GM12892 (cell line): ENCODE data around the gene SRR.

ENCODE experiments used
- POLR2A ChIP-seq: IDR thresholded peaks from 2 replicates; pipeline ENCODE4 v1.6.1; 2011; ENCODE audit warnings: low read depth, low read length, control low read depth
- POLR2AphosphoS5 ChIP-seq: IDR thresholded peaks from 2 replicates; pipeline ENCODE4 v1.6.1; 2011; ENCODE audit warnings: low read depth, low read length, control low read depth
- TAF1 ChIP-seq: IDR thresholded peaks from 2 replicates; pipeline ENCODE4 v1.6.1; 2011; ENCODE audit warnings: low read depth, mild to moderate bottlenecking, control low read depth, low read length, borderline replicate concordance

DNA sequence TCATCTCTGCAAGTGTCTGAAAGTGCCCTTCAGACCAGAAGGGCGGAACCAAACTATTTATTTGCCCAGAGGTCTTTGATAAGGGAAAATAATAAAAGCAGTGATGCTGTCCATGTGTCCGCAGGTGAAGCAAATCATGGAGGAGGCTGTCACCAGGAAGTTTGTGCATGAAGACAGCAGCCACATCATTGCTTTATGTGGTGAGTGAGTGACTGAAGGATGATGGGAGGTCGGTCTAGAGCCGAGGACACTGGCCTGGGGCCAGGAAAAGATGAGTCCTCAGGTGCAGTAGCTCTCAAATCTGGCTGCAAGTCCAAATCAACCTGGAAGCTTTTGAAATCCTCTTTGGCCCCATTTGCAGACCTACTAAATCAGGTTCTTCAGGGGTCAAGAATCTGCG, 39.7 kb downstream of the SRR start:
- TF ChIP-seq POLR2AphosphoS5 (no peak), POLR2A (no peak), TAF1 (no peak)
